BJ (cell line): ENCODE results near the gene NPR2. TPM values are rescaled to one million over a fixed set of nuclear protein-coding genes. Genes with fewer than 3 reads are reported as not detected.

Experiments
- CTCF ChIA-PET: fragments of 350-600 bp; formaldehyde crosslinking; extraction: SDS; loops from one replicate; lab custom pipeline; 2021; ENCODE audit warnings: antibody characterized with exemption, inconsistent platforms; lab: Yijun Ruan, JAX
- POLR2A ChIA-PET: fragments of 300-600 bp; sonication (Branson Sonifier 250); formaldehyde crosslinking; extraction: SDS; loops from one replicate; lab custom pipeline; 2021; ENCODE audit warnings: antibody characterized with exemption; lab: Charles Lee
- DNase-seq: peaks from one replicate; pipeline ENCODE4 v3.0.0-alpha.2; 2011; ENCODE audit warnings: low read depth
- H3K27me3 ChIP-seq: 2 replicates; pipeline ENCODE4 v1.6.0; 2011; ENCODE audit warnings: low read length; ENCODE audit not compliant: control insufficient read depth, insufficient read depth
- H3K36me3 ChIP-seq: 2 replicates; pipeline ENCODE4 v1.5.1; 2011; ENCODE audit warnings: low read length; ENCODE audit not compliant: control insufficient read depth, insufficient read depth
- H3K4me3 ChIP-seq: 2 replicates; pipeline ENCODE4 v1.5.1; 2011; ENCODE audit warnings: low read depth, mild to moderate bottlenecking, control low read depth, low read length
- CTCF ChIP-seq: IDR thresholded peaks from 2 replicates; pipeline ENCODE4 v1.5.1; 2011; ENCODE audit warnings: low read depth, mild to moderate bottlenecking, control low read depth, inconsistent platforms, low read length, moderate library complexity; ENCODE audit not compliant: insufficient read depth
- polyA plus RNA-seq: library from polyadenylated mRNA; depleted of rRNA; stranded (reverse); fragments of >200 nt; gene quantifications from 2 replicates; pipeline ENCODE4 v1.2.3, GENCODE V29; 2011

The NPR2 gene
- polyA plus RNA-seq, 1 experiment, result 33.4 TPM

- ChIA-PET CTCF (interaction anchor here (0.6 to 0.8 kb wide), 2 partner anchors 9 to 164 kb away, joined by 3 read pairs; no protein-coding TSS in a partner anchor), POLR2A (no interaction called here)
- DNase-seq, result no peak
- Histone ChIP-seq H3K36me3 (no peaks in the 10 kb centered on the region), H3K27me3 (peaks cover 2% of the 10 kb centered on the region; the same call in 1 of the 2 replicates), H3K4me3 (no peak overlapping the region)
- no peak for TF ChIP-seq CTCF
Measured at GRCh38 chr9:35816708-35817107, 25.3 kb downstream of the NPR2 start.

GRCh38 chr9:35818341-35818740, 26.9 kb downstream of the NPR2 start:
- no peaks in the 10 kb centered on the region for H3K36me3 ChIP-seq
- DNase-seq, result no peak
- H3K4me3 ChIP-seq, result no peak overlapping the region
- CTCF ChIA-PET, result interaction anchor here (4.4 kb wide), 1 partner anchor 29 kb away, joined by 25 read pairs; no protein-coding TSS in a partner anchor
- POLR2A ChIA-PET, result no interaction called here
- H3K27me3 ChIP-seq, result peaks cover 2% of the 10 kb centered on the region; the same call in 1 of the 2 replicates
- TF ChIP-seq CTCF, result no peak

GRCh38 chr9:35820076-35820475, 28.7 kb downstream of the NPR2 start:
- Histone ChIP-seq H3K36me3 (no peaks in the 10 kb centered on the region), H3K4me3 (no peak overlapping the region), H3K27me3 (peaks cover 2% of the 10 kb centered on the region; the same call in 1 of the 2 replicates)
- TF ChIP-seq CTCF, result no peak
- ChIA-PET POLR2A (no interaction called here), CTCF (interaction anchor here (0.6 to 4.4 kb wide), 3 partner anchors 27 to 62 kb away, joined by 3 to 25 read pairs (median 3); no protein-coding TSS in a partner anchor)
- DNase-seq, result no peak

GRCh38 chr9:35822926-35823325, 31.5 kb downstream of the NPR2 start:
- no peaks in the 10 kb centered on the region for H3K36me3 ChIP-seq
- H3K4me3 ChIP-seq, result no peak overlapping the region
- POLR2A ChIA-PET, result no interaction called here
- no peaks in the 10 kb centered on the region for H3K27me3 ChIP-seq
- CTCF ChIA-PET, result interaction anchor here (0.8 to 1.8 kb wide), 2 partner anchors 33 to 59 kb away, joined by 4 to 8 read pairs; no protein-coding TSS in a partner anchor
- DNase-seq, result no peak
- TF ChIP-seq CTCF, result no peak

GRCh38 chr9:35826071-35826701, 34.8 kb downstream of the NPR2 start:
- H3K4me3 ChIP-seq, result no peak overlapping the region
- DNase-seq, result no peak
- peak; percentile 85 for TF ChIP-seq CTCF
- CTCF ChIA-PET, result interaction anchor here (0.5 to 5.8 kb wide), 52 partner anchors 9 to 198 kb away, joined by 3 to 84 read pairs (median 4); partner anchors contain the start of genes CCDC107, CREB3, HINT2 and HRCT1
- POLR2A ChIA-PET, result no interaction called here
- no peaks in the 10 kb centered on the region for H3K27me3 ChIP-seq
- H3K36me3 ChIP-seq, result no peaks in the 10 kb centered on the region
